K562 (cell line): Measurements from ENCODE around the gene CCT7. TPM values are rescaled to one million over a fixed set of nuclear protein-coding genes. Genes with fewer than 3 reads are reported as not detected.

Experiments used
- CC2D1A ChIP-seq: fragments of 450-650 bp; IDR thresholded peaks from 2 replicates; pipeline ENCODE4 v1.6.1; 2017; ENCODE audit warnings: mild to moderate bottlenecking
- ETS1 ChIP-seq: conservative IDR thresholded peaks from 2 replicates; pipeline ENCODE4 v1.6.1; 2011; ENCODE audit warnings: low read depth, mild to moderate bottlenecking, low read length; ENCODE audit not compliant: control insufficient read depth
- SRSF1 ChIP-seq: fragments of 200-400 bp; formaldehyde crosslinking; IDR thresholded peaks from 2 replicates; pipeline ENCODE4 v1.6.1; 2017; ENCODE audit warnings: mild to moderate bottlenecking, low read depth, low read length, moderate library complexity
- ZBTB11 ChIP-seq, 3 experiments: fragments of 200-800 bp in 1 of 3; fragments of 250-450 bp in 1 of 3; fragments of 450-650 bp in 1 of 3; sonication (Bioruptor Pico) in 1 of 3; sonication (Bioruptor generic) in 1 of 3; formaldehyde crosslinking in 1 of 3; IDR thresholded peaks; 2 replicates each; pipeline versions ENCODE4 v1.6.1 to v1.8.0; 2016 to 2022; ENCODE audit warnings: mild to moderate bottlenecking in 2 of 3, missing genetic modification characterization in 2 of 3, missing compliant biosample characterization in 1 of 3, moderate library complexity in 1 of 3
- polyA plus RNA-seq, 8 experiments: library from polyadenylated mRNA; depleted of rRNA in 4 of 8; stranded (reverse) in 5 of 8; unstranded in 3 of 8; fragments of >200 nt; fragmentation: Nextera tagmentation in 2 of 8; fragmentation: Illumina TruSeq in 1 of 8; extraction: Ambion mirVana in 2 of 8; extraction: Trizol in 1 of 8; gene quantifications; 2 replicates each; pipeline versions ENCODE4 v1.2.1 to v1.2.3, GENCODE V29; 2011 to 2014; ENCODE audit warnings: inconsistent platforms in 1 of 8, missing spikeins in 1 of 8
- total RNA-seq, 7 experiments: library from RNA; depleted of rRNA in 6 of 7; stranded (reverse); fragments of >200 nt in 6 of 7; fragmentation: Illumina TruSeq in 2 of 7; extraction: Trizol in 2 of 7; gene quantifications; 2 replicates each; pipeline versions ENCODE4 v1.2.1 to v1.2.3, GENCODE V29; 2011 to 2021; ENCODE audit warnings: low replicate concordance in 1 of 7

Gene CCT7
- total and polyA plus RNA-seq, 9 of the 15 experiments (the other 6 are each of a cell fraction or from before 2014, with no cell fraction given): 326 to 856 (median 638) TPM

DNA sequence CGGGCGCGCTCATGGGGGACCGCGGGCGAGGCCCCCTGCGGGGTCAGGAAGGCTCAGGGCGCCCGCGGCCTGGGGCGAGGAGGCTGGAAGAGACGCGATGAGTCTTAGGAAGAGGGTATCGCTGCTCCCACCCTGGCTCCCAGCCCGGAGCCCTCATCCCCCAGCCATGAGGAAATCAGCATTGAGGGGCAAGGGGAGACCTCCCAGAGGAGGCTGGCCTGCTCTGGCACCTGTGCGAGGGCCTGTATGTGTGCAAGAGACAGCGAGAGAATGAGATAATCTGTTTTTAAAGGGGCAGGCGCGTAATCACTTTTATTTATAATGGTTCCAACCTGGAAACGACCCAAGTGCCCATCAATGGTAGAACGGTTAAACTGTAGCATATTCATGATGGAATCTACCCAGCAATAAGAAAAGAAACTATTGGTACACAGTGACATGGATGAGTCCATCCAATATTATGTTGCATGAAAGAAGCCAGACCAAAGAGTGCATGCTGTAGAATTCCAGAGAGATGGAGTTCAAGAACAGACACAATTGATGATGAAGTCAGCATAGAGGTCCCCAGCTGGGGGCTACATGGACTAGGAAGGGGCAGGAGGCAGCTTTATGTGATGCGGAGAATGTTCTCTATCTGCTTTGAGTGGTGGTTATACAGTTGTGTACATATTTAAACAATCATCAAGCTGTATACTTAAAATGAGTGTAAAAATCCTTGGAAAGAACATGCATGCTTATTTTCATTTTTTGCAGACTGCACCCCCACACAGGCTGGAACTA lies 35.8 kb downstream of the CCT7 start (continued):
- no peak for TF ChIP-seq ZBTB11 (CRISPR knock-in tag; IDR thresholded peaks at IDR 0.05)
- no peak for TF ChIP-seq CC2D1A
- no peak for TF ChIP-seq ETS1
- TF ChIP-seq SRSF1: no peak
